Measurements from ENCODE around the gene PAQR4.

The PAQR4 gene

DNA sequence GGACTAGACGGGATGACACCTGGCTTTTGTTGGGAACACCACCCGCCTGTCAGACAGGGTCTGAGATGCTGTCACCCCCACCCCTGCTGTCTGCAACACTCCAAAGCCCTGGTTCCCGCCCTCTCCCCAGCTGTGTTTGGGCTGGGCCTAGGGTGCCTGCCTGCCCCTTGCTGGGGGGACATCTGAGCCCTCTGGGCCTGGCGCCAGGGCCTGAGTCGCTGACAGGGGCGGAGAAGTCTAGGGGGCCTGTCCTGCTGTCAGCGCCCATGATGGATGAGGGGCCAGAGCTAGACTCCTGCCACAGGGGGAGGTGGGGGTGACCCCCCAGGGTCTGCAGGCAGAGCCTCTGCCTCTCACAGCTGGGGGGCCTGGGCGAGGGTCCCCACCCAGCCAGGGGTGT, 18.7 kb downstream of the PAQR4 start:
- H3K27ac ChIP-seq, result peak overlapping the region; percentile 14; the same call in 1 of the 2 replicates
- TF ChIP-seq CTCF (IDR thresholded peaks at IDR 0.05; ENCODE audit: low read depth, low read length), result no peak
- no peak for DNase-seq
- no peaks in the 10 kb centered on the region for H3K9me3 ChIP-seq (ENCODE audit: severe bottlenecking)
- H3K27me3 ChIP-seq (ENCODE audit: insufficient read depth, low read depth, severe bottlenecking), result no peaks in the 10 kb centered on the region
- H3K4me3 ChIP-seq (ENCODE audit: low read depth, low read length), result no peak overlapping the region
- H3K36me3 ChIP-seq, result no peaks in the 10 kb centered on the region

DNA sequence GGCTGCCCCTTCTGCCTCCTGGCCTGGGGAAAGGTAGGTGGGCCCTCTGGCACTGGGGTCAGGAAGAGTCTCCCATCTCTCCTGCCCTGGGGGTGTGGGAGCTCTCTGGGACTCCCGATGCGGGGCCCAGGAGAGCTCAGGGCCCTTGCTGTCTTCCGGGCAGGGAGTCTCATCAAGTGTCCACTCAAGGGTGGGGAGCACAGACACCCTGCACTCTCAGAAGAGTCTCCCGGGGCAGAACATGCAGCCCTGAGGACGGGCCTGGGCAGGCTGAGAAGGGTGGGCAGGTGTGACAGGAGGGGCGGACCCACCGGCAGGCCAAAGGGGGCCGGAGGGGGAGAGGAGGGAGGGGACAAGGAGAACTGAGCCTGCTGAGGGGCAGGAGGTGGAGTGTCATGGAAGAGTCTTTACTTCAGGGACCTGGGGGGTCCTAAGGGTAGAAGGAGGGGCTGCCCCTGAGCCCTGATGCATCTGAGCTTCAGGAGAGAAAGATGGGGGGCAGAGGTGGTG, 19.5 kb downstream of the PAQR4 start:
- Histone ChIP-seq H3K9me3 (ENCODE audit: severe bottlenecking) (no peaks in the 10 kb centered on the region), H3K27me3 (ENCODE audit: insufficient read depth, low read depth, severe bottlenecking) (no peaks in the 10 kb centered on the region), H3K4me3 (ENCODE audit: low read depth, low read length) (no peak overlapping the region), H3K36me3 (no peaks in the 10 kb centered on the region), H3K27ac (no peak overlapping the region; the same call in 1 of the 2 replicates)
- DNase-seq, result no peak
- no peak for TF ChIP-seq CTCF (IDR thresholded peaks at IDR 0.05; ENCODE audit: low read depth, low read length)

DNA sequence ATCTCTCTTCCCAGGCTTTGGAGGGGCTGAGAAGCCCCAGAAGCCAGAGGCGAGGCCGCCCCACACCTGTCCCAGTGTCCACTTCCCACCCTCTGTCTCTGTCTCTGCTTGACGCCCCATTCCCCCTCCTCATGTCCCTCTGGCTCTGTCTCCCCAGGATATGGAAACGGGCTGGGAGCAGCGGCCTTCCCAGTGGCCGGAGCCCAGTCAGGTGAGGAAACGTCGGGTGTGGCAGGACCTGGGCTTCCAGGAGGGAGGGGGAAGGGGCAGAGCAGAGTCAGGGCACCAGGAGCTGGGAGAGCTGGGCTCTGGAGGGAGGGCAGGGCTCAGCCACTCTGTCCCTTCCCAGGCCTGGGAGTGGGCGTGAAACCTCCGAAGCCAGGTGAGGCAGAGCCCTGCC, 21.7 kb downstream of the PAQR4 start:
- H3K9me3 ChIP-seq (ENCODE audit: severe bottlenecking), result no peaks in the 10 kb centered on the region
- DNase-seq, result no peak
- no peak overlapping the region for H3K27ac ChIP-seq
- no peak overlapping the region for H3K4me3 ChIP-seq (ENCODE audit: low read depth, low read length)
- no peak for TF ChIP-seq CTCF (IDR thresholded peaks at IDR 0.05; ENCODE audit: low read depth, low read length)
- H3K36me3 ChIP-seq, result no peaks in the 10 kb centered on the region
- no peaks in the 10 kb centered on the region for H3K27me3 ChIP-seq (ENCODE audit: insufficient read depth, low read depth, severe bottlenecking)

DNA sequence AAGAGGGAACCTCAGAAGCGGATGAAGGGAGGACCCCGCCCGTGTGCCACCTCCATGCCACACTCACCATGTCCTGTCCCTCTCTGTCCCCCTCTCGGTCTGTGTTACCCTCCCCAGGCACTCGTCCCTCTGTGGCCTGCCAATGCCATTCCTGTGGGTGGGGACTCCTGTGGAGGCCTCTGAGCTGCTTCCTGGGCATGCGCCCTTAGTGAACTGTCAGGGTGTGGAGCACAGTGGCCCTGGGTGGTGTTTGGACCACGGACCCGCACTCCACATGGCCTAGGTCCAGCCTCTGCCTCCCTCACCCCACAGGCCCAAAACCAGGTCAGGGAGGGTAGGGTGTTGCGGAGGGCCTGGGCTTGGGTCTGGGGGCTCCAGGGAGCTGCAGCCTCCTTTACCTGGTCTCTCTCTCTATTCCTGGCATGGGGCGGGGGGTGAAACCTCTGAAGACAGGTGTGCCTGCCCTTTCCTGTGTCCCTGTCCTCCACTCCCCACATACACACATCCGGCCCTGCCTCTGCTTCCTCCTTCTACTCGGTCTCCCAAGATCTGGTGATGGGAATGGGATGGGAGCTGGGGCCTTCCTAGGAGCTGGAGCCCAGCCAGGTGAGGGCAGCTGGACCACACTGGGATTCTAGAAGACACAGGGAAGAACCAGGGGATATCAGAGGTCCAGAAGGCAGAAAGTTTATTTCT, 22.6 kb downstream of the PAQR4 start:
- Histone ChIP-seq H3K36me3 (no peaks in the 10 kb centered on the region), H3K27ac (no peak overlapping the region), H3K27me3 (ENCODE audit: insufficient read depth, low read depth, severe bottlenecking) (no peaks in the 10 kb centered on the region), H3K4me3 (ENCODE audit: low read depth, low read length) (no peak overlapping the region), H3K9me3 (ENCODE audit: severe bottlenecking) (no peaks in the 10 kb centered on the region)
- TF ChIP-seq CTCF (IDR thresholded peaks at IDR 0.05; ENCODE audit: low read depth, low read length), result no peak
- DNase-seq, result no peak

DNA sequence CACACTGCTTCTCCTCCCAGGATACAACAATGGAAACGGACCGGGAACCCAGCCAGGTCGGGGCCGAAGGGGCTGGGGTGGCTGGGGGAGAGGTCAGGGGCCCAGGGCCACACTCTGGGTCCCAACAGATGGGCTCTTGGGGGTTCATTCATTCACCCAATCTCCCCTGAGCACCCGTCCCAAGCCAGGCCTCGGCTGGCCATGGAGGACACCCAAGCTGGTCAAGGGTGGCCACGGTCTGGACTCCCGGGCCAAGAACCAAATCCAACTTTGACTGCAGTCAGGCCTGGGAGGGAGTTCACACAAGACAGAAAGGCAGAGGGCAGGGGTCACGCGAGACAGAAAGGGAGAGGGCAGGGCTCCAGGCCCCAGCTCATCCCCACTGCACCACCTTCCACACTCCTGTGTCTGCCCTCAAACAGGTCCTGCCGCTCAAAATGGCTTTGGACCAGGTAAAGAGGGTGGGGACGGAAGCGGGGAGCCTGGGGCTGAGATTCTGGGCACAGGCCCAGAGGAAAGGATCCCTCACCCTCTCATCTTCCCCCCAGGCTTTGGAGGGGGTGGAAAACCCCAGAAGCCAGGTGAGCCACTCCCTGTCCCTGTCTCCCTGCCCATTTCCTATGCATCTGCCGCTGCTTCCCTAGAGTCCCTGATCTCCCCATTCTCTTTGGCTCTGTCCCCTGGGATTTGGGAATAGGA, 23.4 kb downstream of the PAQR4 start:
- Histone ChIP-seq H3K9me3 (ENCODE audit: severe bottlenecking) (no peaks in the 10 kb centered on the region), H3K27ac (no peak overlapping the region), H3K36me3 (no peaks in the 10 kb centered on the region), H3K27me3 (ENCODE audit: insufficient read depth, low read depth, severe bottlenecking) (no peaks in the 10 kb centered on the region), H3K4me3 (ENCODE audit: low read depth, low read length) (no peak overlapping the region)
- TF ChIP-seq CTCF (IDR thresholded peaks at IDR 0.05; ENCODE audit: low read depth, low read length), result no peak
- no peak for DNase-seq
